Esophagus squamous epithelium (tissue), 4 donors: ENCODE measurements around the gene COL18A1.

Source experiments
- CTCF ChIP-seq, 6 experiments: fragments of 450-650 bp in 4 of 6; fragments of 200-600 bp in 2 of 6; sonication (generic) in 2 of 6; IDR thresholded peaks; one replicate each; pipeline ENCODE4 v1.5.1; 2016 to 2019; ENCODE audit warnings: antibody characterized with exemption in 6 of 6, mild to moderate bottlenecking in 4 of 6, moderate library complexity in 4 of 6
- POLR2A ChIP-seq, 4 donors: fragments of 450-650 bp; IDR thresholded peaks; one replicate each; pipeline ENCODE4 v1.6.1; 2017; ENCODE audit warnings: antibody characterized with exemption in 4 of 4, mild to moderate bottlenecking in 4 of 4, moderate library complexity in 3 of 4

GRCh38 chr21:45363921-45364467, 41.0 kb upstream of the COL18A1 start:
- TF ChIP-seq POLR2A (IDR thresholded peaks at IDR 0.05): peak in 1 of 4 donors; percentile 30
- TF ChIP-seq CTCF (IDR thresholded peaks at IDR 0.05): no peak
